MCF 10A (cell line): ENCODE results near the gene C3orf22. TPM values are rescaled to one million over a fixed set of nuclear protein-coding genes. Genes with fewer than 3 reads are reported as not detected.

Experiments used
- BruUV-seq: library from RNA; stranded (reverse); fragments of 400-500 nt; replicated peaks from 2 replicates; lab custom pipeline; 2021; lab: Mats Ljungman, UMichigan
- CTCF ChIA-PET: fragments of 300-600 bp; sonication (Branson Sonifier 250); formaldehyde crosslinking; extraction: SDS; loops from one replicate; lab custom pipeline; 2021; ENCODE audit warnings: antibody characterized with exemption, inconsistent platforms; lab: Yijun Ruan, JAX
- POLR2A ChIA-PET: fragments of 300-600, 350-650 bp; sonication (Branson Sonifier 250); formaldehyde crosslinking; extraction: SDS; loops from one replicate; lab custom pipeline; 2020; ENCODE audit warnings: antibody characterized with exemption, inconsistent platforms; lab: Yijun Ruan, JAX
- DNase-seq: peaks from one replicate; pipeline ENCODE4 v3.0.0-alpha.2; 2018; ENCODE audit not compliant: unreplicated experiment
- H3K27ac Mint-ChIP-seq: one replicate; pipeline ENCODE4 v1.8.0; 2022; ENCODE audit warnings: mild to moderate bottlenecking, low read depth, mixed read lengths; ENCODE audit not compliant: unreplicated experiment
- H3K27me3 Mint-ChIP-seq: one replicate; pipeline ENCODE4 v1.8.0; 2022; ENCODE audit warnings: mixed read lengths; ENCODE audit not compliant: insufficient read depth, unreplicated experiment
- H3K36me3 Mint-ChIP-seq: one replicate; pipeline ENCODE4 v1.8.0; 2022; ENCODE audit warnings: mild to moderate bottlenecking, moderate library complexity, mixed read lengths; ENCODE audit not compliant: insufficient read depth, unreplicated experiment
- H3K4me1 Mint-ChIP-seq: one replicate; pipeline ENCODE4 v1.8.0; 2022; ENCODE audit warnings: mixed read lengths; ENCODE audit not compliant: insufficient read depth, unreplicated experiment
- H3K4me3 Mint-ChIP-seq: one replicate; pipeline ENCODE4 v1.8.0; 2022; ENCODE audit warnings: mild to moderate bottlenecking, moderate library complexity, mixed read lengths; ENCODE audit not compliant: unreplicated experiment
- H3K9me3 Mint-ChIP-seq: one replicate; pipeline ENCODE4 v1.8.0; 2022; ENCODE audit warnings: mixed read lengths; ENCODE audit not compliant: unreplicated experiment
- CTCF ChIP-seq: fragments of 200-600 bp; IDR thresholded peaks from one replicate; pipeline ENCODE4 v1.8.0; 2022; ENCODE audit warnings: antibody characterized with exemption, mild to moderate bottlenecking; ENCODE audit not compliant: unreplicated experiment
- intact Hi-C: fragments of 100-400 bp; cut with micrococcal nuclease; formaldehyde crosslinking; loops from 2 replicates; pipeline ENCODE4 v1.14.1; 2022
- total RNA-seq: library from RNA; stranded (reverse); gene quantifications from 2 replicates; pipeline ENCODE4 v1.2.3, GENCODE V29; 2022

The C3orf22 gene
- total RNA-seq, 1 experiment from 2014 or later, result not detected

DNA sequence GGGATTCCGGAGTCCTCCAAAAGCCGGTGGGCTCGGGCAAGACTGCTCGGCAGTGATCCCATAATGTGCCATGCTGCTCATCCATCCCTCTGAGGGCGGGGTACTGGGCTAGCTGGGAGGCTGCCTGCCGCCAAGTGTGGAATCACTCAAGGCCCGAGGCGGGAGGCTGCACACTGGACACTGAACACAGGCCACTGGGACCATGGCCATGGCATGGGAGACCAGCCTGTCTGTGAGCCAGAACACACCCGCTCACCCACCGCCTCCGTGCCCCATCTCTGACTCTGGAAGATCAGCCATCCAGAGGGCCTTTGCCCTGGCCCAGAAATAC lies 1.4 kb downstream of the C3orf22 start:
- Mint-ChIP-seq H3K27ac (no peak overlapping the region), H3K36me3 (no peaks in the 10 kb centered on the region), H3K27me3 (peaks cover 36% of the 10 kb centered on the region), H3K4me1 (no peaks in the 10 kb centered on the region), H3K4me3 (no peak overlapping the region), H3K9me3 (no peaks in the 10 kb centered on the region)
- no peak for TF ChIP-seq CTCF
- ChIA-PET POLR2A (no interaction called here), CTCF (interaction anchor here (0.5 kb wide), 1 partner anchor 630 kb away, joined by 4 read pairs; no protein-coding TSS in a partner anchor)
- no TSS peak for BruUV-seq
- intact Hi-C loops, result no loop called here
- DNase-seq, result no peak

GRCh38 chr3:126556637-126557414 lies 1.9 kb downstream of the C3orf22 start:
- Mint-ChIP-seq H3K27me3 (peaks cover 30% of the 10 kb centered on the region), H3K4me1 (no peaks in the 10 kb centered on the region), H3K36me3 (no peaks in the 10 kb centered on the region), H3K4me3 (no peak overlapping the region), H3K27ac (no peak overlapping the region), H3K9me3 (no peaks in the 10 kb centered on the region)
- intact Hi-C loops, result no loop called here
- CTCF ChIA-PET, result interaction anchor here (0.5 kb wide), 1 partner anchor 630 kb away, joined by 4 read pairs; no protein-coding TSS in a partner anchor
- no TSS peak for BruUV-seq
- TF ChIP-seq CTCF, result no peak
- DNase-seq, result no peak
- POLR2A ChIA-PET, result no interaction called here

DNA sequence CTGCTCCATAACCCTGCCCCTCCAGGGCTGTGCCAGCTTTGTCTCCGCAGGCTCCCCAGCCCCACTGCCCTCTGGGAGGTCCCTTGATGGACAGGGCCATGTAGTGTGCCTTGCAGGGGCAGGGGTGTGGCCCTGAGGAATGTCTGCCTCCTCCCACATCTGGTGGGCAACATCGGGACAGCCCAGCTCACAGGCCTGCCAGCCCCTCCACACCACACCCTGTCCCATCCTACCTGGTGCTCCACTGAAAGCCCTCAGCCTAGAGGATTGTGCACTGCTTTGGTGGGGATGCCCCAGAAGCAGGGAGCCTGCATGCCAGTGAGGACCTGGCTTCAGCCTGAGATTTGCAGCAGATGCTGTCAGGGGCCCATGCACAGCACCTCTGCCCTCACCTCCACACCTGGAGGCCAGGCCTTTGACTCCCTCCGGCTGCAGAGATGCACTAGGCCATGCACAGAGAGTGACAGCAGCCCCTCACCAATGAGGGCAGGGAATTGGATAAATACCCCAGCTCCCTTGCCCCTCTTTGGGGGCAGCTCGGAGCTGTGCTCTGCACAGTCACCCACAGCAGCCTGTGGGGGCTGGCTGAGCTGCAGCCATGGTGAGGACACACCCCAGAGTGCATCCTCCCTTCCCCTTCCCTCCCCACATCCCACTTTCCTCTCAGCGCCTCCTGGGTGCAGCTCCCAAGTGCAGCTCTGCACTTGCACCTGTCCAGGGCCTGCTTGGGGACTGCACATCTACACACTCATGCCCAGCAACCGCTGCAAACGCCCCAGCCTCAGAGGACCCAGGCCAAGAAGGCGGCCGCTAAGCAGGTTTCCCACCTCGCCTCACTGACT lies 2.7 kb downstream of the C3orf22 start:
- Mint-ChIP-seq H3K27ac (no peak overlapping the region), H3K4me3 (no peak overlapping the region), H3K27me3 (peaks cover 27% of the 10 kb centered on the region), H3K36me3 (no peaks in the 10 kb centered on the region), H3K4me1 (no peaks in the 10 kb centered on the region), H3K9me3 (no peaks in the 10 kb centered on the region)
- POLR2A ChIA-PET, result interaction anchor here (0.7 kb wide), 1 partner anchor 9 kb away, joined by 3 read pairs; no protein-coding TSS in a partner anchor
- CTCF ChIA-PET, result no interaction called here
- intact Hi-C loops, result no loop called here
- TF ChIP-seq CTCF, result no peak
- no TSS peak for BruUV-seq
- DNase-seq, result no peak
